ENCODE results near the gene SLC66A1. TPM values are rescaled to one million over a fixed set of nuclear protein-coding genes. Genes with fewer than 3 reads are reported as not detected.
A peak's percentile ranks its signal among the peaks of the same experiment; 100 is the strongest.

The SLC66A1 gene
- polyA plus RNA-seq, 4 donors = 12.0 to 15.7 (median 12.3) TPM

GRCh38 chr1:19341201-19342061 lies 29.3 kb downstream of the SLC66A1 start:
- peak in 3 of 4 donors; percentile 36 to 53 (median 38) for DNase-seq (ENCODE audit: low read depth in 4 of 4, low spot score in 3 of 4)

GRCh38 chr1:19342062-19342750 lies 30.1 kb downstream of the SLC66A1 start:
- DNase-seq (ENCODE audit: low read depth in 4 of 4, low spot score in 3 of 4) = no peak

GRCh38 chr1:19342894-19343616 lies 30.9 kb downstream of the SLC66A1 start:
- DNase-seq (ENCODE audit: low read depth in 4 of 4, low spot score in 3 of 4) = no peak

GRCh38 chr1:19343617-19344350 lies 31.7 kb downstream of the SLC66A1 start:
- no peak for DNase-seq (ENCODE audit: low read depth in 4 of 4, low spot score in 3 of 4)

GRCh38 chr1:19344372-19344810 lies 32.3 kb downstream of the SLC66A1 start:
- DNase-seq (ENCODE audit: low read depth in 4 of 4, low spot score in 3 of 4) = no peak

GRCh38 chr1:19344831-19345230 lies 32.7 kb downstream of the SLC66A1 start:
- DNase-seq (ENCODE audit: low read depth in 4 of 4, low spot score in 3 of 4) = no peak

GRCh38 chr1:19345391-19345790 lies 33.3 kb downstream of the SLC66A1 start:
- no peak for DNase-seq (ENCODE audit: low read depth in 4 of 4, low spot score in 3 of 4)

- DNase-seq (ENCODE audit: low read depth in 4 of 4, low spot score in 3 of 4) = no peak
These were observed 33.9 kb downstream of the SLC66A1 start for GRCh38 chr1:19346026-19346425.

GRCh38 chr1:19347533-19348172 lies 35.5 kb downstream of the SLC66A1 start:
- no peak for DNase-seq (ENCODE audit: low read depth in 4 of 4, low spot score in 3 of 4)

GRCh38 chr1:19348441-19349198 lies 36.5 kb downstream of the SLC66A1 start:
- DNase-seq (ENCODE audit: low read depth in 4 of 4, low spot score in 3 of 4) = no peak

- DNase-seq (ENCODE audit: low read depth in 4 of 4, low spot score in 3 of 4) = no peak
These were observed 37.9 kb downstream of the SLC66A1 start for GRCh38 chr1:19349999-19350398.

GRCh38 chr1:19350566-19350965 lies 38.4 kb downstream of the SLC66A1 start:
- DNase-seq (ENCODE audit: low read depth in 4 of 4, low spot score in 3 of 4) = no peak

GRCh38 chr1:19351873-19352272 lies 39.7 kb downstream of the SLC66A1 start:
- DNase-seq (ENCODE audit: low read depth in 4 of 4, low spot score in 3 of 4) = no peak

- no peak for DNase-seq (ENCODE audit: low read depth in 4 of 4, low spot score in 3 of 4)
These were observed 40.7 kb downstream of the SLC66A1 start for GRCh38 chr1:19352839-19353238.

- no peak for DNase-seq (ENCODE audit: low read depth in 4 of 4, low spot score in 3 of 4)
These were observed 41.5 kb downstream of the SLC66A1 start for GRCh38 chr1:19353596-19353995.

GRCh38 chr1:19354531-19354981 lies 42.4 kb downstream of the SLC66A1 start:
- no peak for DNase-seq (ENCODE audit: low read depth in 4 of 4, low spot score in 3 of 4)

GRCh38 chr1:19356266-19356665 lies 44.1 kb downstream of the SLC66A1 start:
- DNase-seq (ENCODE audit: low read depth in 4 of 4, low spot score in 3 of 4) = no peak

- no peak for DNase-seq (ENCODE audit: low read depth in 4 of 4, low spot score in 3 of 4)
These were observed 45.3 kb downstream of the SLC66A1 start for GRCh38 chr1:19357299-19357986.

GRCh38 chr1:19358710-19359109 lies 46.6 kb downstream of the SLC66A1 start:
- no peak for DNase-seq (ENCODE audit: low read depth in 4 of 4, low spot score in 3 of 4)
